HepG2 (cell line): ENCODE results near the gene TCF12. TPM values are rescaled to one million over a fixed set of nuclear protein-coding genes. Genes with fewer than 3 reads are reported as not detected.

Experiments used
- ATAC-seq: fragments of 200-7000 bp; cut with Tn5 transposase; 3 replicates; pipeline ENCODE4 v1.9.1; 2020; ENCODE audit warnings: mild to moderate bottlenecking, moderate library complexity
- BruUV-seq: library from RNA; stranded (reverse); fragments of 400-500 nt; replicated peaks from 2 replicates; lab custom pipeline; 2021; lab: Mats Ljungman, UMichigan
- CTCF ChIA-PET: fragments of 300-600 bp; formaldehyde crosslinking; extraction: SDS; loops from one replicate; lab custom pipeline; 2021; ENCODE audit warnings: low total read pairs, inconsistent platforms, low intra/inter-chr PET ratio; lab: Yijun Ruan, JAX
- POLR2A ChIA-PET: fragments of 350-600 bp; sonication (Branson Sonifier 250); formaldehyde crosslinking; loops from one replicate; lab custom pipeline; 2020; ENCODE audit warnings: antibody characterized with exemption, inconsistent platforms; lab: Yijun Ruan, JAX
- DNase-seq: peaks from one replicate; pipeline ENCODE4 v3.0.0-alpha.2; 2015; ENCODE audit warnings: low spot score
- FAIRE-seq: peaks from 3 replicates; lab custom pipeline; 2011; peaks lifted over from hg19 to GRCh38; lab: Jason Lieb, UNC
- H2AFZ ChIP-seq: one replicate; pipeline ENCODE4 v1.6.1; 2011; ENCODE audit warnings: low read length, inconsistent platforms
- H3K27ac ChIP-seq: fragments of 300-600 bp; 3 replicates; pipeline ENCODE4 v1.8.0; 2011; ENCODE audit warnings: mixed run types, mild to moderate bottlenecking, mixed read lengths, low read length, inconsistent platforms; ENCODE audit not compliant: insufficient read depth; ENCODE audit errors: extremely low read length
- H3K27me3 ChIP-seq, 2 experiments: fragments of 200-600 bp in 1 of 2; 2 replicates in 1 of 2; 3 replicates in 1 of 2; pipeline versions ENCODE4 v1.6.0 to v1.8.0; 2011; ENCODE audit warnings: low read length in 2 of 2, mild to moderate bottlenecking in 2 of 2, moderate library complexity in 2 of 2, inconsistent platforms in 1 of 2; ENCODE audit not compliant: insufficient read depth in 2 of 2, control insufficient read depth in 1 of 2
- H3K36me3 ChIP-seq, 2 experiments: fragments of 200-600 bp in 1 of 2; replicated peaks in 1 of 2; 2 replicates in 1 of 2; 3 replicates in 1 of 2; pipeline versions ENCODE4 v1.5.1 to v1.8.0; 2011; ENCODE audit warnings: low read length in 2 of 2, inconsistent platforms in 1 of 2; ENCODE audit not compliant: insufficient read depth in 2 of 2, control insufficient read depth in 1 of 2
- H3K4me1 ChIP-seq: 2 replicates; pipeline ENCODE4 v1.5.1; 2012; ENCODE audit warnings: low read length, inconsistent platforms; ENCODE audit not compliant: insufficient read depth
- H3K4me2 ChIP-seq: 2 replicates; pipeline ENCODE4 v1.6.0; 2011; ENCODE audit warnings: low read depth, low read length, inconsistent platforms
- H3K4me3 ChIP-seq, 3 experiments: fragments of 200-600 bp in 1 of 3; sonication (generic), shearing (Covaris generic) in 1 of 3; replicated peaks in 1 of 3; 2 replicates each; pipeline ENCODE4 v1.5.1; 2011 to 2016; ENCODE audit warnings: low read length in 3 of 3, inconsistent platforms in 2 of 3, low read depth in 2 of 3, mild to moderate bottlenecking in 2 of 3, control low read depth in 1 of 3, mixed read lengths in 1 of 3; ENCODE audit not compliant: insufficient read depth in 1 of 3
- H3K79me2 ChIP-seq: one replicate; pipeline ENCODE4 v1.6.1; 2011; ENCODE audit warnings: low read length, inconsistent platforms; ENCODE audit not compliant: insufficient read depth
- H3K9ac ChIP-seq: 2 replicates; pipeline ENCODE4 v1.6.0; 2011; ENCODE audit warnings: mild to moderate bottlenecking, low read depth, low read length, inconsistent platforms; ENCODE audit not compliant: insufficient read depth
- H3K9me3 ChIP-seq: 2 replicates; pipeline ENCODE4 v1.5.1; 2012; ENCODE audit warnings: mild to moderate bottlenecking, low read length
- H4K20me1 ChIP-seq: 2 replicates; pipeline ENCODE4 v1.6.0; 2011; ENCODE audit warnings: inconsistent platforms, mild to moderate bottlenecking, low read length, moderate library complexity; ENCODE audit not compliant: insufficient read depth
- FLYWCH1 ChIP-seq: sonication (generic); formaldehyde crosslinking; IDR thresholded peaks from 2 replicates; pipeline ENCODE4 v1.8.1; 2023; ENCODE audit warnings: mild to moderate bottlenecking, missing genetic modification reagents
- GZF1 ChIP-seq: sonication (generic); formaldehyde crosslinking; IDR thresholded peaks from 2 replicates; pipeline ENCODE4 v1.5.1; 2020; ENCODE audit warnings: mild to moderate bottlenecking, missing genetic modification reagents
- HNF4G ChIP-seq, 2 experiments: sonication (generic) in 1 of 2; formaldehyde crosslinking in 1 of 2; IDR thresholded peaks; 2 replicates each; pipeline versions ENCODE4 v1.4.0 to v1.6.1; 2011 to 2020; ENCODE audit warnings: borderline replicate concordance in 2 of 2, low read depth in 2 of 2, mild to moderate bottlenecking in 2 of 2, low read length in 1 of 2, missing genetic modification reagents in 1 of 2, moderate library complexity in 1 of 2
- ISX ChIP-seq: sonication (generic); formaldehyde crosslinking; conservative IDR thresholded peaks from 2 replicates; pipeline ENCODE4 v1.5.0; 2020; ENCODE audit warnings: missing genetic modification reagents
- KLF9 ChIP-seq: IDR thresholded peaks from 2 replicates; pipeline ENCODE4 v1.6.1; 2016; ENCODE audit warnings: low read depth
- MYNN ChIP-seq: sonication (generic); formaldehyde crosslinking; IDR thresholded peaks from 2 replicates; pipeline ENCODE4 v1.4.0; 2020; ENCODE audit warnings: mild to moderate bottlenecking, low read depth, missing genetic modification reagents
- SETDB1 ChIP-seq: sonication (generic); formaldehyde crosslinking; IDR thresholded peaks from 2 replicates; pipeline ENCODE4 v1.5.1; 2020; ENCODE audit warnings: missing genetic modification reagents, mild to moderate bottlenecking, borderline replicate concordance
- SYNCRIP ChIP-seq: fragments of 200-400 bp; formaldehyde crosslinking; IDR thresholded peaks from 2 replicates; pipeline ENCODE4 v1.6.1; 2018; ENCODE audit warnings: mild to moderate bottlenecking, low read depth, low read length; ENCODE audit not compliant: insufficient read depth
- THAP11 ChIP-seq: IDR thresholded peaks from 2 replicates; pipeline ENCODE4 v1.6.1; 2016; ENCODE audit warnings: missing biosample characterization, missing genetic modification reagents
- TRIM24 ChIP-seq: sonication (generic); formaldehyde crosslinking; IDR thresholded peaks from 2 replicates; pipeline ENCODE4 v1.8.0; 2022; ENCODE audit warnings: mild to moderate bottlenecking, missing genetic modification reagents
- ZNF546 ChIP-seq: sonication (generic); formaldehyde crosslinking; conservative IDR thresholded peaks from 2 replicates; pipeline ENCODE4 v1.8.1; 2023; ENCODE audit warnings: mild to moderate bottlenecking, missing genetic modification reagents
- ZNF784 ChIP-seq: sonication (generic); formaldehyde crosslinking; IDR thresholded peaks from 2 replicates; pipeline ENCODE4 v1.5.1; 2020; ENCODE audit warnings: missing genetic modification reagents, mild to moderate bottlenecking, borderline replicate concordance
- WGBS: methylation state at CpG from one replicate; pipeline ENCODE4 v1.1.6; 2017; ENCODE audit warnings: low lambda C conversion rate; 5-methylcytosine and 5-hydroxymethylcytosine counted together
- in situ Hi-C: cut with HindIII; loops from 2 replicates; pipeline ENCODE4 v1.10.0; 2017; ENCODE audit warnings: low pct_unique_long_range_greater_than_20kb; ENCODE audit not compliant: extremely low pct_ligation_motif_present
- intact Hi-C: fragments of 100-400 bp; cut with micrococcal nuclease; formaldehyde crosslinking; loops from one replicate; pipeline ENCODE4 v1.10.0; 2022; ENCODE audit not compliant: unreplicated experiment
- polyA plus RNA-seq, 8 experiments: library from polyadenylated mRNA; depleted of rRNA in 3 of 8; stranded (reverse) in 7 of 8; unstranded in 1 of 8; fragments of >200 nt; fragmentation: Illumina TruSeq in 4 of 8; extraction: Trizol in 4 of 8; gene quantifications; 2 replicates each; pipeline versions ENCODE4 v1.2.1 to v1.2.3, GENCODE V29; 2011 to 2016; ENCODE audit warnings: low read depth in 4 of 8, missing spikeins in 1 of 8, mixed read lengths in 1 of 8; ENCODE audit not compliant: insufficient read depth in 1 of 8
- total RNA-seq, 5 experiments: library from RNA; depleted of rRNA; stranded (reverse); fragments of >200 nt; fragmentation: Illumina TruSeq; extraction: Trizol; gene quantifications; 2 replicates each; pipeline ENCODE4 v1.2.3, GENCODE V29; 2016; ENCODE audit warnings: low read depth in 1 of 5
- TF ChIP-seq, protein P1 (sequence below): sonication (generic); formaldehyde crosslinking; IDR thresholded peaks from 2 replicates; pipeline ENCODE4 v1.4.0; 2020; ENCODE audit warnings: missing genetic modification reagents, borderline replicate concordance
- TF ChIP-seq, protein P2 (sequence below): sonication (generic); formaldehyde crosslinking; IDR thresholded peaks from 2 replicates; pipeline ENCODE4 v1.4.0; 2020; ENCODE audit warnings: missing genetic modification reagents, borderline replicate concordance
- TF ChIP-seq, protein P3 (sequence below): sonication (generic); formaldehyde crosslinking; IDR thresholded peaks from 2 replicates; pipeline ENCODE4 v1.4.0; 2020; ENCODE audit warnings: mild to moderate bottlenecking, missing genetic modification reagents

TCF12 gene
- total and polyA plus RNA-seq, 2 of the 13 experiments (the other 11 are each of a cell fraction or from before 2014, with no cell fraction given) = 48.6 to 51.1 TPM

GRCh38 chr15:57184502-57184901 lies 266.1 kb downstream of the TCF12 start:
- Histone ChIP-seq H3K79me2 (no peaks in the 10 kb centered on the region), H4K20me1 (no peaks in the 10 kb centered on the region), H2AFZ (no peak overlapping the region), H3K27ac (no peak overlapping the region), H3K9me3 (no peaks in the 10 kb centered on the region), H3K27me3 (no peaks in the 10 kb centered on the region), H3K36me3 (peaks cover 2 to 9% of the 10 kb centered on the region in 2 experiments; a peak in 2 of 5 replicates), H3K4me3 (no peak overlapping the region), H3K4me1 (peaks cover 24% of the 10 kb centered on the region), H3K9ac (no peak overlapping the region), H3K4me2 (no peak overlapping the region)
- FAIRE-seq (no peak), ATAC-seq (no peak), DNase-seq (no peak)
- BruUV-seq = no TSS peak
- WGBS = 95% methylated on average over 1 of the region's 1 CpG
- CTCF ChIA-PET = no interaction called here
- intact Hi-C loops = no loop called here
- in situ Hi-C loops = loop anchor here (25.0 kb wide), 1 partner anchor 697 kb away; no protein-coding TSS in a partner anchor
- POLR2A ChIA-PET = no interaction called here
- no peak for TF ChIP-seq HNF4G (IDR thresholded peaks at IDR 0.05; ENCODE audit: borderline replicate concordance, low read depth, low read length)
- no peak for TF ChIP-seq HNF4G (CRISPR knock-in tag; IDR thresholded peaks at IDR 0.05; ENCODE audit: borderline replicate concordance, low read depth)
- TF ChIP-seq SETDB1 (CRISPR knock-in tag) = no peak
- TF ChIP-seq, protein P1, sequence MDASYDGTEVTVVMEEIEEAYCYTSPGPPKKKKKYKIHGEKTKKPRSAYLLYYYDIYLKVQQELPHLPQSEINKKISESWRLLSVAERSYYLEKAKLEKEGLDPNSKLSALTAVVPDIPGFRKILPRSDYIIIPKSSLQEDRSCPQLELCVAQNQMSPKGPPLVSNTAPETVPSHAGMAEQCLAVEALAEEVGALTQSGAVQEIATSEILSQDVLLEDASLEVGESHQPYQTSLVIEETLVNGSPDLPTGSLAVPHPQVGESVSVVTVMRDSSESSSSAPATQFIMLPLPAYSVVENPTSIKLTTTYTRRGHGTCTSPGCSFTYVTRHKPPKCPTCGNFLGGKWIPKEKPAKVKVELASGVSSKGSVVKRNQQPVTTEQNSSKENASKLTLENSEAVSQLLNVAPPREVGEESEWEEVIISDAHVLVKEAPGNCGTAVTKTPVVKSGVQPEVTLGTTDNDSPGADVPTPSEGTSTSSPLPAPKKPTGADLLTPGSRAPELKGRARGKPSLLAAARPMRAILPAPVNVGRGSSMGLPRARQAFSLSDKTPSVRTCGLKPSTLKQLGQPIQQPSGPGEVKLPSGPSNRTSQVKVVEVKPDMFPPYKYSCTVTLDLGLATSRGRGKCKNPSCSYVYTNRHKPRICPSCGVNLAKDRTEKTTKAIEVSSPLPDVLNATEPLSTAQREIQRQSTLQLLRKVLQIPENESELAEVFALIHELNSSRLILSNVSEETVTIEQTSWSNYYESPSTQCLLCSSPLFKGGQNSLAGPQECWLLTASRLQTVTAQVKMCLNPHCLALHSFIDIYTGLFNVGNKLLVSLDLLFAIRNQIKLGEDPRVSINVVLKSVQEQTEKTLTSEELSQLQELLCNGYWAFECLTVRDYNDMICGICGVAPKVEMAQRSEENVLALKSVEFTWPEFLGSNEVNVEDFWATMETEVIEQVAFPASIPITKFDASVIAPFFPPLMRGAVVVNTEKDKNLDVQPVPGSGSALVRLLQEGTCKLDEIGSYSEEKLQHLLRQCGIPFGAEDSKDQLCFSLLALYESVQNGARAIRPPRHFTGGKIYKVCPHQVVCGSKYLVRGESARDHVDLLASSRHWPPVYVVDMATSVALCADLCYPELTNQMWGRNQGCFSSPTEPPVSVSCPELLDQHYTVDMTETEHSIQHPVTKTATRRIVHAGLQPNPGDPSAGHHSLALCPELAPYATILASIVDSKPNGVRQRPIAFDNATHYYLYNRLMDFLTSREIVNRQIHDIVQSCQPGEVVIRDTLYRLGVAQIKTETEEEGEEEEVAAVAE (CRISPR knock-in tag) = no peak
- no peak for TF ChIP-seq FLYWCH1 (CRISPR knock-in tag)
- TF ChIP-seq ISX (CRISPR knock-in tag) = no peak
- TF ChIP-seq ZNF784 (CRISPR knock-in tag) = no peak
- TF ChIP-seq KLF9 (CRISPR knock-in tag) = no peak
- TF ChIP-seq GZF1 (CRISPR knock-in tag) = no peak
- no peak for TF ChIP-seq TRIM24
- TF ChIP-seq, protein P2, sequence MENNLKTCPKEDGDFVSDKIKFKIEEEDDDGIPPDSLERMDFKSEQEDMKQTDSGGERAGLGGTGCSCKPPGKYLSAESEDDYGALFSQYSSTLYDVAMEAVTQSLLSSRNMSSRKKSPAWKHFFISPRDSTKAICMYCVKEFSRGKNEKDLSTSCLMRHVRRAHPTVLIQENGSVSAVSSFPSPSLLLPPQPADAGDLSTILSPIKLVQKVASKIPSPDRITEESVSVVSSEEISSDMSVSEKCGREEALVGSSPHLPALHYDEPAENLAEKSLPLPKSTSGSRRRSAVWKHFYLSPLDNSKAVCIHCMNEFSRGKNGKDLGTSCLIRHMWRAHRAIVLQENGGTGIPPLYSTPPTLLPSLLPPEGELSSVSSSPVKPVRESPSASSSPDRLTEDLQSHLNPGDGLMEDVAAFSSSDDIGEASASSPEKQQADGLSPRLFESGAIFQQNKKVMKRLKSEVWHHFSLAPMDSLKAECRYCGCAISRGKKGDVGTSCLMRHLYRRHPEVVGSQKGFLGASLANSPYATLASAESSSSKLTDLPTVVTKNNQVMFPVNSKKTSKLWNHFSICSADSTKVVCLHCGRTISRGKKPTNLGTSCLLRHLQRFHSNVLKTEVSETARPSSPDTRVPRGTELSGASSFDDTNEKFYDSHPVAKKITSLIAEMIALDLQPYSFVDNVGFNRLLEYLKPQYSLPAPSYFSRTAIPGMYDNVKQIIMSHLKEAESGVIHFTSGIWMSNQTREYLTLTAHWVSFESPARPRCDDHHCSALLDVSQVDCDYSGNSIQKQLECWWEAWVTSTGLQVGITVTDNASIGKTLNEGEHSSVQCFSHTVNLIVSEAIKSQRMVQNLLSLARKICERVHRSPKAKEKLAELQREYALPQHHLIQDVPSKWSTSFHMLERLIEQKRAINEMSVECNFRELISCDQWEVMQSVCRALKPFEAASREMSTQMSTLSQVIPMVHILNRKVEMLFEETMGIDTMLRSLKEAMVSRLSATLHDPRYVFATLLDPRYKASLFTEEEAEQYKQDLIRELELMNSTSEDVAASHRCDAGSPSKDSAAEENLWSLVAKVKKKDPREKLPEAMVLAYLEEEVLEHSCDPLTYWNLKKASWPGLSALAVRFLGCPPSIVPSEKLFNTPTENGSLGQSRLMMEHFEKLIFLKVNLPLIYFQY (CRISPR knock-in tag) = no peak
- TF ChIP-seq, protein P3, sequence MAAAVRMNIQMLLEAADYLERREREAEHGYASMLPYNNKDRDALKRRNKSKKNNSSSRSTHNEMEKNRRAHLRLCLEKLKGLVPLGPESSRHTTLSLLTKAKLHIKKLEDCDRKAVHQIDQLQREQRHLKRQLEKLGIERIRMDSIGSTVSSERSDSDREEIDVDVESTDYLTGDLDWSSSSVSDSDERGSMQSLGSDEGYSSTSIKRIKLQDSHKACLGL (CRISPR knock-in tag) = no peak
- TF ChIP-seq THAP11 (CRISPR knock-in tag) = no peak
- no peak for TF ChIP-seq SYNCRIP
- no peak for TF ChIP-seq MYNN (CRISPR knock-in tag)
- TF ChIP-seq ZNF546 (CRISPR knock-in tag) = no peak
